ENCODE measurements around the gene LCTL.

- TF ChIP-seq CTCF (IDR thresholded peaks at IDR 0.05 in 8 of 11, conservative IDR thresholded peaks at IDR 0.05 in 3 of 11) (no peak), POLR2AphosphoS5 (IDR thresholded peaks at IDR 0.05) (no peak), POLR2A (IDR thresholded peaks at IDR 0.05) (no peak)
Measured at GRCh38 chr15:66565141-66565641, 607 bp downstream of the LCTL start.
